HepG2 (cell line): ENCODE results near the gene EFCAB8. TPM values are rescaled to one million over a fixed set of nuclear protein-coding genes. Genes with fewer than 3 reads are reported as not detected.

Experiments
- CEBPG ChIP-seq: IDR thresholded peaks from 2 replicates; pipeline ENCODE4 v1.6.1; 2016
- JUNB ChIP-seq: sonication (generic); formaldehyde crosslinking; IDR thresholded peaks from 2 replicates; pipeline ENCODE4 v1.8.0; 2022; ENCODE audit warnings: missing genetic modification reagents, mild to moderate bottlenecking, borderline replicate concordance
- JUND ChIP-seq: sonication (generic); formaldehyde crosslinking; IDR thresholded peaks from 2 replicates; pipeline ENCODE4 v1.8.0; 2022; ENCODE audit warnings: mild to moderate bottlenecking, missing genetic modification reagents
- LCORL ChIP-seq, 2 experiments: fragments of 450-650 bp in 1 of 2; sonication (generic) in 1 of 2; formaldehyde crosslinking in 1 of 2; IDR thresholded peaks; 2 replicates each; pipeline versions ENCODE4 v1.5.0 to v1.6.1; 2017 to 2020; ENCODE audit warnings: antibody characterized with exemption in 1 of 2, missing genetic modification reagents in 1 of 2
- LRRFIP1 ChIP-seq: sonication (generic); formaldehyde crosslinking; conservative IDR thresholded peaks from 2 replicates; pipeline ENCODE4 v1.4.0; 2020; ENCODE audit warnings: missing genetic modification reagents
- MAFF ChIP-seq: IDR thresholded peaks from 2 replicates; pipeline ENCODE4 v1.6.1; 2011; ENCODE audit warnings: low read depth, low read length, improper control_type of control experiment
- MEF2D ChIP-seq: sonication (generic); formaldehyde crosslinking; IDR thresholded peaks from 2 replicates; pipeline ENCODE4 v1.5.1; 2020; ENCODE audit warnings: mild to moderate bottlenecking, missing genetic modification reagents
- MTA1 ChIP-seq: sonication (generic); formaldehyde crosslinking; IDR thresholded peaks from 2 replicates; pipeline ENCODE4 v1.4.0; 2020; ENCODE audit warnings: missing genetic modification reagents, mild to moderate bottlenecking, borderline replicate concordance
- NCOA5 ChIP-seq: sonication (generic); formaldehyde crosslinking; IDR thresholded peaks from 2 replicates; pipeline ENCODE4 v1.4.0; 2020; ENCODE audit warnings: missing genetic modification reagents
- RARG ChIP-seq: sonication (generic); formaldehyde crosslinking; IDR thresholded peaks from 2 replicates; pipeline ENCODE4 v1.4.0; 2020; ENCODE audit warnings: low read depth, mild to moderate bottlenecking, missing genetic modification reagents
- SATB2 ChIP-seq: sonication (generic); formaldehyde crosslinking; IDR thresholded peaks from 2 replicates; pipeline ENCODE4 v1.5.0; 2020; ENCODE audit warnings: missing genetic modification reagents
- SIX4 ChIP-seq: sonication (generic); formaldehyde crosslinking; IDR thresholded peaks from 2 replicates; pipeline ENCODE4 v1.4.0; 2020; ENCODE audit warnings: missing genetic modification reagents
- UBTF ChIP-seq: sonication (generic); formaldehyde crosslinking; IDR thresholded peaks from 2 replicates; pipeline ENCODE4 v1.4.0; 2020; ENCODE audit warnings: mild to moderate bottlenecking, missing genetic modification reagents
- ZBTB26 ChIP-seq: IDR thresholded peaks from 2 replicates; pipeline ENCODE4 v1.6.1; 2016; ENCODE audit warnings: missing compliant biosample characterization, missing genetic modification reagents, borderline replicate concordance
- ZBTB37 ChIP-seq: sonication (generic); formaldehyde crosslinking; IDR thresholded peaks from 2 replicates; pipeline ENCODE4 v1.4.0; 2020; ENCODE audit warnings: mild to moderate bottlenecking, missing genetic modification reagents
- ZNF234 ChIP-seq: sonication (generic); formaldehyde crosslinking; conservative IDR thresholded peaks from 2 replicates; pipeline ENCODE4 v1.5.1; 2020; ENCODE audit warnings: mild to moderate bottlenecking, missing genetic modification reagents
- ZNF276 ChIP-seq: sonication (generic); formaldehyde crosslinking; IDR thresholded peaks from 2 replicates; pipeline ENCODE4 v1.4.0; 2020; ENCODE audit warnings: mild to moderate bottlenecking, low read depth, missing genetic modification reagents
- ZNF331 ChIP-seq: sonication (generic); formaldehyde crosslinking; IDR thresholded peaks from 2 replicates; pipeline ENCODE4 v1.4.0; 2020; ENCODE audit warnings: missing genetic modification reagents
- ZNF713 ChIP-seq: sonication (generic); formaldehyde crosslinking; IDR thresholded peaks from 2 replicates; pipeline ENCODE4 v1.4.0; 2020; ENCODE audit warnings: mild to moderate bottlenecking, missing genetic modification reagents
- ZNF83 ChIP-seq: sonication (generic); formaldehyde crosslinking; IDR thresholded peaks from 2 replicates; pipeline ENCODE4 v1.4.0; 2020; ENCODE audit warnings: missing genetic modification reagents, mild to moderate bottlenecking, borderline replicate concordance
- polyA plus RNA-seq, 8 experiments: library from polyadenylated mRNA; depleted of rRNA in 3 of 8; stranded (reverse) in 7 of 8; unstranded in 1 of 8; fragments of >200 nt; fragmentation: Illumina TruSeq in 4 of 8; extraction: Trizol in 4 of 8; gene quantifications; 2 replicates each; pipeline versions ENCODE4 v1.2.1 to v1.2.3, GENCODE V29; 2011 to 2016; ENCODE audit warnings: low read depth in 4 of 8, missing spikeins in 1 of 8, mixed read lengths in 1 of 8; ENCODE audit not compliant: insufficient read depth in 1 of 8
- total RNA-seq, 5 experiments: library from RNA; depleted of rRNA; stranded (reverse); fragments of >200 nt; fragmentation: Illumina TruSeq; extraction: Trizol; gene quantifications; 2 replicates each; pipeline ENCODE4 v1.2.3, GENCODE V29; 2016; ENCODE audit warnings: low read depth in 1 of 5

The EFCAB8 gene
- total and polyA plus RNA-seq, 2 of the 13 experiments (the other 11 are each of a cell fraction or from before 2014, with no cell fraction given): 0.15 to 0.22 TPM

- no peak for TF ChIP-seq LRRFIP1 (CRISPR knock-in tag)
- TF ChIP-seq ZBTB26 (CRISPR knock-in tag): no peak; the same call in 1 of the 2 replicates
- no peak for TF ChIP-seq ZNF83 (CRISPR knock-in tag)
- no peak for TF ChIP-seq CEBPG (CRISPR knock-in tag)
- TF ChIP-seq ZNF713 (CRISPR knock-in tag): no peak; the same call in 1 of the 2 replicates
- no peak for TF ChIP-seq ZNF331
- no peak; the same call in 1 of the 2 replicates for TF ChIP-seq MEF2D (CRISPR knock-in tag)
- TF ChIP-seq ZNF276 (CRISPR knock-in tag): 0 out of 2 replicates have a peak, but pooled peaks have one; percentile 6
- TF ChIP-seq ZNF234 (CRISPR knock-in tag): no peak
- TF ChIP-seq UBTF (CRISPR knock-in tag): no peak
- TF ChIP-seq ZBTB37 (CRISPR knock-in tag): no peak
- TF ChIP-seq LCORL (IDR thresholded peaks at IDR 0.05): no peak
- TF ChIP-seq LCORL (CRISPR knock-in tag; IDR thresholded peaks at IDR 0.05): no peak
- no peak for TF ChIP-seq JUNB (CRISPR knock-in tag)
- TF ChIP-seq MAFF: no peak
- TF ChIP-seq MTA1 (CRISPR knock-in tag): no peak
- TF ChIP-seq SATB2 (CRISPR knock-in tag): no peak
- TF ChIP-seq NCOA5: no peak
- no peak for TF ChIP-seq RARG (CRISPR knock-in tag)
- no peak; the same call in 1 of the 2 replicates for TF ChIP-seq JUND (CRISPR knock-in tag)
- no peak for TF ChIP-seq SIX4
Measured at GRCh38 chr20:33006776-33007375, 148.2 kb downstream of the EFCAB8 start (continued).
